CD4-positive, alpha-beta memory T cell (primary cell): ENCODE results near the gene MYB. TPM values are rescaled to one million over a fixed set of nuclear protein-coding genes. Genes with fewer than 3 reads are reported as not detected.
"Not testable (repeated sequence)": the region's sequence is repeated elsewhere in the genome, so short reads cannot be mapped to it uniquely, and the experiment has no call there.

ENCODE experiments used
- CTCF ChIA-PET: fragments of 350-600 bp; sonication (Branson Sonifier 250); formaldehyde crosslinking; loops from one replicate; lab custom pipeline; 2021; ENCODE audit warnings: inconsistent platforms; ENCODE audit not compliant: partially characterized antibody; lab: Charles Lee
- POLR2A ChIA-PET: fragments of 350-600 bp; sonication (Branson Sonifier 250); formaldehyde crosslinking; loops from one replicate; lab custom pipeline; 2021; ENCODE audit not compliant: partially characterized antibody; lab: Charles Lee
- DNase-seq, 5 donors: peaks; one replicate each; pipeline versions ENCODE4 v3.0.0 to v3.0.0-alpha.2; 2020 to 2022; ENCODE audit warnings: mixed read lengths in 1 of 5
- H3K27ac ChIP-seq: one replicate; pipeline ENCODE4 v1.7.0; 2013; ENCODE audit warnings: low read depth, low read length
- H3K27me3 ChIP-seq: 2 replicates; pipeline ENCODE4 v1.7.0; 2013; ENCODE audit warnings: mild to moderate bottlenecking, low read length, moderate library complexity; ENCODE audit not compliant: insufficient read depth
- H3K36me3 ChIP-seq: 2 replicates; pipeline ENCODE4 v1.7.0; 2013; ENCODE audit warnings: mild to moderate bottlenecking, low read length, moderate library complexity; ENCODE audit not compliant: insufficient read depth
- H3K4me1 ChIP-seq: 2 replicates; pipeline ENCODE4 v1.7.0; 2013; ENCODE audit warnings: mild to moderate bottlenecking, low read length, moderate library complexity; ENCODE audit not compliant: insufficient read depth
- H3K4me3 ChIP-seq, 2 donors: one replicate each; pipeline ENCODE4 v1.7.0; 2013; ENCODE audit warnings: low read length in 2 of 2, mild to moderate bottlenecking in 1 of 2
- H3K9me3 ChIP-seq, 2 donors: one replicate each; pipeline ENCODE4 v1.7.0; 2013; ENCODE audit warnings: low read length in 2 of 2, control low read depth in 1 of 2; ENCODE audit not compliant: control insufficient read depth in 1 of 2
- H3K27ac Mint-ChIP-seq, 7 donors: one replicate each; pipeline ENCODE4 v1.8.0; 2020 to 2021; ENCODE audit warnings: mixed read lengths in 7 of 7, mild to moderate bottlenecking in 6 of 7, inconsistent platforms in 3 of 7, moderate library complexity in 3 of 7
- H3K27me3 Mint-ChIP-seq, 2 donors: one replicate each; pipeline ENCODE4 v1.8.0; 2020 to 2021; ENCODE audit warnings: mixed read lengths in 2 of 2
- H3K36me3 Mint-ChIP-seq, 2 donors: one replicate each; pipeline ENCODE4 v1.8.0; 2020 to 2021; ENCODE audit warnings: mixed read lengths in 2 of 2, inconsistent platforms in 1 of 2, mild to moderate bottlenecking in 1 of 2
- H3K4me1 Mint-ChIP-seq, 4 donors: one replicate each; pipeline ENCODE4 v1.8.0; 2020 to 2021; ENCODE audit warnings: mixed read lengths in 4 of 4, mild to moderate bottlenecking in 1 of 4
- H3K4me3 Mint-ChIP-seq, 8 donors: one replicate each; pipeline ENCODE4 v1.8.0; 2020 to 2021; ENCODE audit warnings: mixed read lengths in 8 of 8, mild to moderate bottlenecking in 7 of 8, moderate library complexity in 6 of 8, inconsistent platforms in 3 of 8
- H3K9me3 Mint-ChIP-seq, 8 donors: one replicate each; pipeline ENCODE4 v1.8.0; 2020 to 2021; ENCODE audit warnings: mixed read lengths in 8 of 8, mild to moderate bottlenecking in 5 of 8, inconsistent platforms in 3 of 8, moderate library complexity in 1 of 8
- intact Hi-C: fragments of 100-400 bp; cut with micrococcal nuclease; formaldehyde crosslinking; loops from one replicate; pipeline ENCODE4 v1.15.1; 2023
- polyA plus RNA-seq, 2 donors: library from polyadenylated mRNA; unstranded; fragments of 300-500 nt; fragmentation: Illumina TruSeq; gene quantifications; one replicate each; pipeline ENCODE4 v1.2.3, GENCODE V29; 2021
- total RNA-seq, 2 experiments: library from RNA; stranded (reverse); gene quantifications; one replicate each; pipeline ENCODE4 v1.2.3, GENCODE V29; 2021

The MYB gene
- total and polyA plus RNA-seq, 4 experiments from 2014 or later: 0.31 to 4.7 (median 2.1) TPM

DNA sequence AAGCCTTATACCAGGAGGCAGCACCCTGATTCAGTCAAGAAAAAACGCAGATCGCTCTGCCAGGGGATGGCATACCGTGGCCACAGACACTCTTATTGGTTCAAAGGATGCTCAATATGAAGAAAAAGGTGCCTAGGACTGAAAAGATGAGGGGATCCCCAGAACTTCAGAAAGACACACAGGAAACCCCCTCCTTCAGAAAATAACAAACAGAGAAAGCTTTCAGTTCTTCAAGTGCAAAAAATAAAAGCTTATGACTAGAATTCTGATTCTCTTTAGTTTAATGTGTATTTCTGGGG is 17.7 kb upstream of the MYB start:
- DNase-seq: peak; percentile 32 to 76 (median 46)
- Histone ChIP-seq H3K27ac (no peak overlapping the region), H3K27me3 (no peaks in the 10 kb centered on the region), H3K4me3 (no peak overlapping the region), H3K4me1 (peaks cover 12% of the 10 kb centered on the region), H3K9me3 (no peaks in the 10 kb centered on the region), H3K36me3 (no peaks in the 10 kb centered on the region)
- H3K9me3 Mint-ChIP-seq: no peaks in the 10 kb centered on the region
- ChIA-PET POLR2A (interaction anchor here (1.0 kb wide), 1 partner anchor 17 kb away, joined by 3 read pairs; no protein-coding TSS in a partner anchor), CTCF (interaction anchor here (0.7 to 3.1 kb wide), 13 partner anchors 8 to 985 kb away, joined by 3 to 24 read pairs (median 5); partner anchors contain the start of gene MYB)
- peaks cover 0 to 5% of the 10 kb centered on the region in 2 donors for H3K27me3 Mint-ChIP-seq
- H3K27ac Mint-ChIP-seq: peak overlapping the region in 2 of 7 donors; percentile 36 to 37
- intact Hi-C loops: loop anchor here (2.0 kb wide), 1 partner anchor 19 kb away; no protein-coding TSS in a partner anchor
- H3K36me3 Mint-ChIP-seq: no peaks in the 10 kb centered on the region
- peaks cover 6 to 27% (median 11%) of the 10 kb centered on the region in 4 donors for H3K4me1 Mint-ChIP-seq
- H3K4me3 Mint-ChIP-seq: peak overlapping the region in 6 of 8 donors; percentile 18 to 48 (median 30)

DNA sequence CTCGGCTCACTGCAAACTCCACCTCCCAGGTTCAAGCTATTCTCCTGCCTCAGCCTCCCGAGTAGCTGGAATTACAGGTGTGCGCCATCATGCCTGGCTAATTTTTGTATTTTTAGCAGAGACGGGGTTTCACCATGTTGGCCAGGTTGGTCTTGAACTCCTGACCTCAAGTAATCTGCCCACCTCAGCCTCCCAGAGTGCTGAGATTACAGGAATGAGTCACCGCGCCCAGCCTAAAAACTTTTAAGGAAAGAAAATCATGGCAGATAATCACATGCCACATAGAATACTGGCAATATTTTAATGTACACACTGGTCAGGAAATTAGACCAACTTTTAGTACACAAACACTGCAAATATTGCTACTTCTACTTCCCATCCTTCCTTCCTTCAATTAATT is 16.7 kb upstream of the MYB start:
- POLR2A ChIA-PET: interaction anchor here (1.0 kb wide), 1 partner anchor 16 kb away, joined by 3 read pairs; no protein-coding TSS in a partner anchor

DNA sequence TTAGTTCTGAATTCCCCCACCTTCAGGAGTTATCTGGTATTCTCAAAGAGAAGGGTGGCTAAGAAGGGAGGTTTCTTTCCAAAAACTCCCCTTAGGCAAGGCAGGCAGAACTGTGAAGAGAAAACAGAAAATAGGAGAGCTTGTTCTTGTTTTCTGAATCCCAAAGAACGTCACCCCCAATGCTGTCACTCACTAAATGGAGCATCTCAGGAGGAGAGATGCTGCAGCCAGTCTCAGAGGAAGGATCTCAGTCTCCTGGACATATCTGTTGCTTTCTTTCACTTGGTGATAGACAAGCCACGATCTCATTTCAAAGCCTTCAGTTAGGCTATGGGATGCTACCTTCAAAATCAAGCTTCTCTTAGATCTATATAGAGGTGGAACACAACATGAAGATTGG is 16.1 kb upstream of the MYB start:
- peaks cover 0 to 4% of the 10 kb centered on the region in 2 donors for H3K27me3 Mint-ChIP-seq
- H3K4me1 Mint-ChIP-seq: peaks cover 6 to 26% (median 10%) of the 10 kb centered on the region in 4 donors
- no peaks in the 10 kb centered on the region for H3K9me3 Mint-ChIP-seq
- POLR2A ChIA-PET: no interaction called here
- peak overlapping the region in 1 of 7 donors; percentile 1 for H3K27ac Mint-ChIP-seq
- H3K4me3 Mint-ChIP-seq: no peak overlapping the region
- Histone ChIP-seq H3K27me3 (no peaks in the 10 kb centered on the region), H3K36me3 (no peaks in the 10 kb centered on the region), H3K4me1 (peaks cover 12% of the 10 kb centered on the region), H3K9me3 (no peaks in the 10 kb centered on the region), H3K4me3 (no peak overlapping the region), H3K27ac (no peak overlapping the region)
- intact Hi-C loops: no loop called here
- H3K36me3 Mint-ChIP-seq: no peaks in the 10 kb centered on the region
- CTCF ChIA-PET: interaction anchor here (1.7 kb wide), 1 partner anchor 19 kb away, joined by 7 read pairs; no protein-coding TSS in a partner anchor
- DNase-seq: no peak

More for the DNA sequence above, 16.7 kb upstream of the MYB start:
- H3K36me3 ChIP-seq, intact Hi-C loops, H3K27me3 Mint-ChIP-seq, H3K27ac ChIP-seq, H3K4me3 ChIP-seq, H3K27ac Mint-ChIP-seq, H3K9me3 ChIP-seq, H3K36me3 Mint-ChIP-seq, H3K4me3 Mint-ChIP-seq, H3K27me3 ChIP-seq, H3K9me3 Mint-ChIP-seq, DNase-seq: not testable (repeated sequence)
- CTCF ChIA-PET: interaction anchor here (0.9 to 3.1 kb wide), 4 partner anchors 14 to 35 kb away, joined by 3 to 24 read pairs (median 10); partner anchors contain the start of gene MYB
- peaks cover 6 to 27% (median 11%) of the 10 kb centered on the region in 4 donors for H3K4me1 Mint-ChIP-seq
- H3K4me1 ChIP-seq: peaks cover 12% of the 10 kb centered on the region

DNA sequence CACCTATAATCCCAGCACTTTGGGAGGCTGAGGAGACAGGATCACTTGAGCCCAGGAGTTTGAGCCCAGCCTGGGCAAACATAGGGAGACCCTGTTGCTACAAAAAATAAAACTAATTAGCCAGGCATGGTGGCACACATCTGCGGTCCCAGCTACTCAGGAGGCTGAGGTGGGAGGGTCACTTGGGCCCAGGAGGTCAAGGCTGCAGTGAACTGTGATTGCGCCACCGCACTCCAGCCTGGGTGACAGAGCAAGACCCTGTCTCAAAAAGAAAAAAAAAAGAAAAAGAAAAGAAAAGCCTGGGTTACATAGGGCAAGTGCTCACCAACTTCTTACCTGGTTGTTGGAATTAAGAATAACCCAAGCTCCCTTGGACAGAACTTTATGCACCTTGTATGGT is 14.6 kb upstream of the MYB start:
- Histone ChIP-seq H3K36me3 (no peaks in the 10 kb centered on the region), H3K27me3 (no peaks in the 10 kb centered on the region), H3K4me1 (peaks cover 12% of the 10 kb centered on the region), H3K9me3 (no peaks in the 10 kb centered on the region), H3K4me3 (no peak overlapping the region), H3K27ac (no peak overlapping the region)
- Mint-ChIP-seq H3K36me3 (no peaks in the 10 kb centered on the region), H3K27me3 (peaks cover 0 to 4% of the 10 kb centered on the region in 2 donors), H3K9me3 (no peaks in the 10 kb centered on the region), H3K27ac (no peak overlapping the region), H3K4me1 (peaks cover 6 to 15% (median 9%) of the 10 kb centered on the region in 4 donors), H3K4me3 (no peak overlapping the region)
- intact Hi-C loops: no loop called here
- ChIA-PET CTCF (no interaction called here), POLR2A (interaction anchor here (1.0 kb wide), 1 partner anchor 112 kb away, joined by 4 read pairs; the partner anchor contains the start of gene HBS1L)
- DNase-seq: no peak

DNA sequence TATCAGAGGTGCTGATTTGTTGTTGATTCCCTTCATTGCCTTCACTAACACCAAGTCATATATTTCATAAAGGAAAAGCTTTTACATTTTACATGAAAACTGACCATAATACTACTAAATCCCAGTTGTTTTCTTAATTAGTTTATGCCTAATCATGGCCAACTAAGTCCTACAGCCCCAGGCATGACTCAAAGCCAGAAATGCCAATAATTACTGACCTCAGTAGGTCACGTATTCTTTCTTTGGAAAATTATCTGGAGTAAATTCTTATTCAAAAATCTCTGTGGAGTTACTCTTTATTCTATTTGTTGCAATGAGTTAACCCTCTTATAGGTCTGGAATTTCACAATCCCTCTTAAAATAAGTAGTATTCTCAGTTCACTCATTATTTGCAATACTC is 13.5 kb upstream of the MYB start:
- intact Hi-C loops: no loop called here
- Histone ChIP-seq H3K4me1 (peaks cover 10% of the 10 kb centered on the region), H3K36me3 (no peaks in the 10 kb centered on the region), H3K9me3 (no peaks in the 10 kb centered on the region), H3K27ac (no peak overlapping the region), H3K4me3 (no peak overlapping the region), H3K27me3 (no peaks in the 10 kb centered on the region)
- Mint-ChIP-seq H3K9me3 (no peaks in the 10 kb centered on the region), H3K4me3 (no peak overlapping the region), H3K27me3 (peaks cover 0 to 4% of the 10 kb centered on the region in 2 donors), H3K36me3 (no peaks in the 10 kb centered on the region), H3K27ac (no peak overlapping the region), H3K4me1 (peaks cover 5 to 6% (median 6%) of the 10 kb centered on the region in 4 donors)
- DNase-seq: no peak
- CTCF ChIA-PET: interaction anchor here (0.7 to 0.9 kb wide), 3 partner anchors 15 to 1060 kb away, joined by 3 read pairs; no protein-coding TSS in a partner anchor
- POLR2A ChIA-PET: interaction anchor here (1.3 kb wide), 1 partner anchor 10 kb away, joined by 3 read pairs; no protein-coding TSS in a partner anchor

DNA sequence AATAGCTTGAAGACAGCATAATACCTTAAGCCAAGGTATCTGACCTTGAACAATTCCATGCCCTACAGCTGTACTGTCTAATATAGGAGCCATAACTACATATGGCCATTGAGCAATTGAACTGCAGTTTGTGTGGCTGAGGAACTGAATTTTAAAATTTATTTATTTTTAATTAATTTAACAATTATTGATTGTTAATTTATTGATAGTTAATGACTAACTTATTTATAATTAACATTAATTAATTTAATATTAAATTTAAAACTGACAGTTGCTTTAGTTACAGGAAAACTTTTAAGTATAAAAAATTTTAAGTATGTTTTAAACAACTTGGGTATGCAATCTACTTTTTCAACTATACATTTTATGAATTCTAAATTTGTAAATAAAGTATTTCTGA is 12.3 kb upstream of the MYB start:
- intact Hi-C loops: no loop called here
- Mint-ChIP-seq H3K27me3 (peaks cover 0 to 4% of the 10 kb centered on the region in 2 donors), H3K9me3 (no peaks in the 10 kb centered on the region), H3K27ac (no peak overlapping the region), H3K4me1 (no peaks in the 10 kb centered on the region), H3K4me3 (no peak overlapping the region), H3K36me3 (no peaks in the 10 kb centered on the region)
- POLR2A ChIA-PET: interaction anchor here (1.3 kb wide), 1 partner anchor 11 kb away, joined by 3 read pairs; no protein-coding TSS in a partner anchor
- Histone ChIP-seq H3K27me3 (no peaks in the 10 kb centered on the region), H3K9me3 (no peaks in the 10 kb centered on the region), H3K36me3 (no peaks in the 10 kb centered on the region), H3K27ac (no peak overlapping the region), H3K4me1 (no peaks in the 10 kb centered on the region), H3K4me3 (no peak overlapping the region)
- CTCF ChIA-PET: interaction anchor here (0.8 to 1.7 kb wide), 2 partner anchors 9 to 14 kb away, joined by 3 to 4 read pairs; no protein-coding TSS in a partner anchor
- DNase-seq: no peak

DNA sequence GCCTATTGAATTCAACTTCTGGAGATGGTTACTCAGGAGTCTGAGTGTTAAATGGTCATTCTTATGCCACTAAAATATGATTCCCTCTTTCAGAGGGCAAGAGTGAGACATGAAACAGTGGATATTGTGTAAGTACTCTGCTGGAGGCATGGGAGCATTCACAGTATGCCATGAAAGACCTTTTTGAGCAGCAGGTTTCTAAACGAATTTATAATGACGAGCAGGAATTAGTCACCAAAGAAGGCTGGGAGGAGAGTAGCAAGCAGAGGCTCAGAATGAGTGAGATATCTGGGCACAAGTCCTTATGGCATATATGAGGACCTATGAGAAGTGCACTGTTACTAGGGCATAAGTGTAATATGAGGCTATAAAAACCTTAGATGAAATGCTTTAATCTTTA is 10.9 kb upstream of the MYB start:
- ChIA-PET POLR2A (no interaction called here), CTCF (interaction anchor here (1.7 kb wide), 1 partner anchor 12 kb away, joined by 3 read pairs; no protein-coding TSS in a partner anchor)
- H3K9me3 Mint-ChIP-seq: no peaks in the 10 kb centered on the region
- Histone ChIP-seq H3K4me1 (no peaks in the 10 kb centered on the region), H3K4me3 (no peak overlapping the region), H3K36me3 (no peaks in the 10 kb centered on the region), H3K9me3 (no peaks in the 10 kb centered on the region), H3K27ac (no peak overlapping the region), H3K27me3 (no peaks in the 10 kb centered on the region)
- no peaks in the 10 kb centered on the region for H3K36me3 Mint-ChIP-seq
- H3K27me3 Mint-ChIP-seq: peaks cover 0 to 4% of the 10 kb centered on the region in 2 donors
- no peaks in the 10 kb centered on the region for H3K4me1 Mint-ChIP-seq
- H3K4me3 Mint-ChIP-seq: no peak overlapping the region
- intact Hi-C loops: no loop called here
- no peak overlapping the region for H3K27ac Mint-ChIP-seq
- DNase-seq: no peak
